Measurements from ENCODE around the gene BBOF1. TPM values are rescaled to one million over a fixed set of nuclear protein-coding genes. Genes with fewer than 3 reads are reported as not detected.

BBOF1 gene
- total and polyA plus RNA-seq, 5 donors from 2014 or later: 0.59 to 2.4 (median 1.6) TPM

DNA sequence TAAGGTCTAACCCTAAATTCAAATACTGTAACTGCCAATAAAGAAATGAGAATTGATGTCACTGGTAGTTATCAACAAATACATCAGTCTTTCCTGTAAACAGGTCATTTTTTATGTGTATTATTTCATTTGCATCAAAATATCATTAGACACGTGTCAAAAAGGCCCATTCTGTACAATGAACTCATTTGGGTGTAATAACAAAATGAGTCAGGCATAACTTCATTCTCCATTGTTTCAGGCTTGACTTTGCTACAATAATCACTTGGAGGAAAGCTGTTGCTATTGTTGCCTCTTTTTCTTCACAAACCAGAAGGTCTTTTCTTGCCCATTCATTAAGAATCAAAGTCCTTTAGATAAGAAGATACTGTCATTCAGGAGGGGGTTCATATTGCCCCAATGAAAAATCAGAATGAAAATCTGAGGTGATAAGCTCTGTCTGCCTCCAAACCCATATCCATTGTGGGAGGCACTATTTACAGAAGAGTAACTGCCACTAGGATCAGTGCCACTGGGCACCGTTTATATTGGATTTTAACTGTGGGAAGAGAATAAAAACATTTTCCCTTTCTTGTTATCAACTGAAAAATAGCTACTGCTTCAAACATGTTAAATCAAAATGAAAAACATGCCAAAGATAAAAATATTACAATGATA is 10.2 kb upstream of the BBOF1 start:
- Mint-ChIP-seq H3K36me3 (peaks cover 28% of the 10 kb centered on the region), H3K9me3 (peaks cover 0 to 2% (median 0%) of the 10 kb centered on the region in 7 donors), H3K4me3 (no peak overlapping the region), H3K27me3 (no peaks in the 10 kb centered on the region), H3K27ac (no peak overlapping the region), H3K4me1 (no peaks in the 10 kb centered on the region)
- DNase-seq (no peak), ATAC-seq (ENCODE audit: low read depth in 2 of 2) (no peak)
- Histone ChIP-seq H3K4me1 (ENCODE audit: control insufficient read depth, insufficient read depth, low read length, poor library complexity, severe bottlenecking) (no peaks in the 10 kb centered on the region), H3K4me3 (ENCODE audit: low read depth, low read length) (no peak overlapping the region), H3K9me3 (ENCODE audit: control insufficient read depth in 2 of 2, low read length in 2 of 2) (no peaks in the 10 kb centered on the region), H3K27me3 (ENCODE audit: control insufficient read depth, insufficient read depth, low read length) (no peaks in the 10 kb centered on the region), H3K27ac (ENCODE audit: insufficient read depth, low read length, poor library complexity, severe bottlenecking) (no peak overlapping the region), H3K36me3 (ENCODE audit: control insufficient read depth, insufficient read depth, low read length) (peaks cover 15% of the 10 kb centered on the region)

DNA sequence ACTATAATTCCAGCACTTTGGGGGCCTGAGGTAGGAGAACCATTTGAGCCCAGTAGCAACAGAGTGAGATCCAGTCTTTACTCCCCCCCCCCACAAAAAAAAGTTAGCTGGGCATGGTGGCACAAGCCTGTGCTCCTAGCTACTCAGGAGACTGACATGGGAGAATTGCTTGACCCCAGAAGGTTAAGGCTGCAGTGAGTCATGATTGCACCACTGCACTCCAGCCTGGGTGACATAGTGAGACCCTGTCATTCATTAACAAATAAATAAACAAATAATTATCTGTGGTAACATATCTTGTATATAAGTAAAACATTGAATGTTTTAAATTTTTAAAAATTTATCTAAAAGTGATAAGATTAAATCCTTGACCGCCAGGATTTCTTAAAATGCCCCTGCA is 4.8 kb upstream of the BBOF1 start:
- peaks cover 7 to 15% (median 12%) of the 10 kb centered on the region in 4 donors for H3K4me1 Mint-ChIP-seq
- H3K4me3 ChIP-seq (ENCODE audit: low read depth, low read length): no peak overlapping the region
- H3K4me3 Mint-ChIP-seq: no peak overlapping the region
- H3K4me1 ChIP-seq (ENCODE audit: control insufficient read depth, insufficient read depth, low read length, poor library complexity, severe bottlenecking): peaks cover 9% of the 10 kb centered on the region
- peaks cover 0 to 2% (median 0%) of the 10 kb centered on the region in 7 donors for H3K9me3 Mint-ChIP-seq
- DNase-seq (no peak), ATAC-seq (ENCODE audit: low read depth in 2 of 2) (no peak)
- peaks cover 14% of the 10 kb centered on the region for H3K36me3 ChIP-seq (ENCODE audit: control insufficient read depth, insufficient read depth, low read length)
- no peaks in the 10 kb centered on the region for H3K27me3 Mint-ChIP-seq
- no peak overlapping the region for H3K27ac Mint-ChIP-seq
- H3K27ac ChIP-seq (ENCODE audit: insufficient read depth, low read length, poor library complexity, severe bottlenecking): no peak overlapping the region
- no peaks in the 10 kb centered on the region for H3K27me3 ChIP-seq (ENCODE audit: control insufficient read depth, insufficient read depth, low read length)
- peaks cover 11% of the 10 kb centered on the region for H3K36me3 Mint-ChIP-seq
- H3K9me3 ChIP-seq (ENCODE audit: control insufficient read depth in 2 of 2, low read length in 2 of 2): no peaks in the 10 kb centered on the region

DNA sequence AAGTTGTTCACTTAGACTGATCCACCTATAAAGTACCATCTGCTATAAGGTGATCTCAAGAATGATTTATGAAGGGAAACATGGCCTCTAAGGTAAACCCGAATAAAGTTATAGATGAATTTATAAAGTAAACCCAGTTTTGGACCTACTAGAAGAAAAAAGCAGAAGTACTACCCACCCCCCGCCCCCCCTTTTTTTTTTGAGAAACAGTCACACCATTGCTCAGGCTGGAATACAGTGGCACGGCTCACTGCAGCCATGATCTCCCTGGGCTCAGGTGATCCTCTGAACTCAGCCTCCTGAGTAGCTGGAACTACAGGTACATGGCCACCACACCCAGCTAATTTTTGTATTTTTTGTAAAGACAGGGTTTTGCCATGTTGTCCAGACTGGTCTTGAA is 4.0 kb upstream of the BBOF1 start:
- Mint-ChIP-seq H3K27me3 (no peaks in the 10 kb centered on the region), H3K9me3 (peaks cover 0 to 2% (median 0%) of the 10 kb centered on the region in 7 donors), H3K4me3 (no peak overlapping the region), H3K36me3 (peaks cover 11% of the 10 kb centered on the region), H3K27ac (no peak overlapping the region), H3K4me1 (peaks cover 11 to 22% (median 19%) of the 10 kb centered on the region in 4 donors)
- ATAC-seq (ENCODE audit: low read depth in 2 of 2) (no peak), DNase-seq (no peak)
- Histone ChIP-seq H3K4me3 (ENCODE audit: low read depth, low read length) (no peak overlapping the region), H3K4me1 (ENCODE audit: control insufficient read depth, insufficient read depth, low read length, poor library complexity, severe bottlenecking) (peaks cover 15% of the 10 kb centered on the region), H3K36me3 (ENCODE audit: control insufficient read depth, insufficient read depth, low read length) (peaks cover 14% of the 10 kb centered on the region), H3K27me3 (ENCODE audit: control insufficient read depth, insufficient read depth, low read length) (no peaks in the 10 kb centered on the region), H3K27ac (ENCODE audit: insufficient read depth, low read length, poor library complexity, severe bottlenecking) (no peak overlapping the region), H3K9me3 (ENCODE audit: control insufficient read depth in 2 of 2, low read length in 2 of 2) (no peaks in the 10 kb centered on the region)

DNA sequence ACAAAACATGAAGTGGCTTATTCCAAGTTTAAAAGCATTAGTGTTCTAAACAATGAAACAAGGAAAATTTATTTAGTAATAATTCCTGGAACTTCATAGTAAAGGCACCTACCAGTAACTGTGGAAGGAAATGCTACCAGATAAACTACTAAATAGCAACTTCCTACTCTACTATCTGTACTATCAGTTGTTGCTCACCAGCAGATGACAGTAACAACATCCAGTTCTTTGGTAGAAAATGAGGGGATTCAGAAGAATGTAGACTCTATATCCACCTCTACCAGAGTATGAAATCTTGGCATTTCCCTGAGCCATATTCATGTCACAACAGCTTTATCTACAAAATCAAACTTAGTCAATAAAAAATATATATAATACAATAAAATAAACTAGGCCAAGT is 3.2 kb upstream of the BBOF1 start:
- no peaks in the 10 kb centered on the region for H3K27me3 Mint-ChIP-seq
- H3K4me3 Mint-ChIP-seq: peak overlapping the region in 1 of 4 donors; percentile 78

DNA sequence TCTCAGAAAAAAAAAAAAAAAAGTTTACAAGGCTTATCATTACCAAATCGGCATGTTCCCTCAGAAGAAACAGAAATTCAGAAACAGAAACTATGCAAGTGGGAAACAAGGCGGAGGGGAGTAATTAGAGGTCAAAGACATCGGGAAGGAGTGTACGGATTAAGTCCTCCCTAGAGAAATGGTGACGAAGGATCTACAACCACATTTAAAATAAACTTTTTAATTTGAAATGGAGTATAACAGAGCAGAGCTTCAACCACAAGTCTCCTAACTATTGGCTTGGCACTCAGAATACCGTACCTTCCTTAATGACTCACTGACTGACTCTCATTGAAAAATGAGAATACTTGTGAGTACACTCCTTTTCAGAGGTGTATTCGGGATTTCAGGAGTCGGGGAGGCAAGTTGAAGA is 969 bp upstream of the BBOF1 start:
- no peak for DNase-seq
- Mint-ChIP-seq H3K27me3 (no peaks in the 10 kb centered on the region), H3K27ac (peak overlapping the region; percentile 91 to 93 (median 93)), H3K4me1 (peaks cover 11 to 22% (median 19%) of the 10 kb centered on the region in 4 donors), H3K4me3 (peak overlapping the region; percentile 92 to 95 (median 94)), H3K9me3 (no peaks in the 10 kb centered on the region), H3K36me3 (peaks cover 6% of the 10 kb centered on the region)
- peak overlapping the region; percentile 87 for H3K27ac ChIP-seq (ENCODE audit: insufficient read depth, low read length, poor library complexity, severe bottlenecking)
- no peaks in the 10 kb centered on the region for H3K27me3 ChIP-seq (ENCODE audit: control insufficient read depth, insufficient read depth, low read length)
- no peaks in the 10 kb centered on the region for H3K9me3 ChIP-seq (ENCODE audit: control insufficient read depth in 2 of 2, low read length in 2 of 2)
- peak overlapping the region; percentile 71 for H3K4me3 ChIP-seq (ENCODE audit: low read depth, low read length)
- peaks cover 15% of the 10 kb centered on the region for H3K4me1 ChIP-seq (ENCODE audit: control insufficient read depth, insufficient read depth, low read length, poor library complexity, severe bottlenecking)
- ATAC-seq (ENCODE audit: low read depth in 2 of 2): peak; percentile 10 to 16
- H3K36me3 ChIP-seq (ENCODE audit: control insufficient read depth, insufficient read depth, low read length): peaks cover 4% of the 10 kb centered on the region

More for the DNA sequence above, 3.2 kb upstream of the BBOF1 start:
- Histone ChIP-seq H3K27me3 (ENCODE audit: control insufficient read depth, insufficient read depth, low read length) (no peaks in the 10 kb centered on the region), H3K4me3 (ENCODE audit: low read depth, low read length) (no peak overlapping the region), H3K4me1 (ENCODE audit: control insufficient read depth, insufficient read depth, low read length, poor library complexity, severe bottlenecking) (peaks cover 15% of the 10 kb centered on the region), H3K9me3 (ENCODE audit: control insufficient read depth in 2 of 2, low read length in 2 of 2) (no peaks in the 10 kb centered on the region), H3K36me3 (ENCODE audit: control insufficient read depth, insufficient read depth, low read length) (peaks cover 7% of the 10 kb centered on the region), H3K27ac (ENCODE audit: insufficient read depth, low read length, poor library complexity, severe bottlenecking) (no peak overlapping the region)
- ATAC-seq (ENCODE audit: low read depth in 2 of 2): no peak
- DNase-seq: peak in 1 of 3 donors; percentile 7
- H3K27ac Mint-ChIP-seq: no peak overlapping the region
- peaks cover 11 to 22% (median 19%) of the 10 kb centered on the region in 4 donors for H3K4me1 Mint-ChIP-seq
- H3K36me3 Mint-ChIP-seq: peaks cover 10% of the 10 kb centered on the region
- peaks cover 0 to 2% (median 0%) of the 10 kb centered on the region in 7 donors for H3K9me3 Mint-ChIP-seq

DNA sequence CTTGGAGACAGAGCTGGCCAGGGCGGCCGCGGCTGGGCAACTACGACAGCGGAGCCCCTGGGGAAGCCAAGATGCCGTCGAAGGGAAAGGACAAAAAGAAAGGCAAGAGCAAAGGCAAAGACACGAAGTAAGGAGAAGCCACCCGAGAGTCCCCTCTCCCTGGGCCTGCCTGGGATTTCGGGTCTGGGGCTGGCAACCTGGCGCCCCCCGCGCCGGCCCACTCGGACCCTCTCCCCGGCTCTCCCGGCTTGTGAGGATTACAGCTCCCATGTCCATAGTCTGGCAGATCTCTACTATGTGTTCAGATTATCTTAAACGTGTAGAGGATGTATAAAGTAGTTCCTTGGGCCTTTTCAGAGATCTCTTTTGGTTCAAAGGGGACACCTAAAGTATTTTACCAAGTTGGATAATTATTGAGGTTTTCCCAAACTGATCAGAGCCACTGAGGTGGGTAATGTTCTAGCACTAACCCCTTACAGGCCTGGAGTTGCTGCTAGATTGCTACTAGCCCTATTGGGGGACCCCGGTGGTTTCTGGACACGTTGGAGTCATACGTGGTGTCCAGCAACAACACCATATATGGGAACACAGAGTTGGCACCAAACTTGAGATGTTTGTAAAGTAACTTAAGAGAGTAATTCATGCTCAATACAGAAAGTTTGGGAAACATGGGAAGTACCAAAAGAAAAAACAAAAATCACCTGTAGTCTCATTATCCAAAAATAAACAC is 424 bp downstream of the BBOF1 start:
- Histone ChIP-seq H3K27ac (ENCODE audit: insufficient read depth, low read length, poor library complexity, severe bottlenecking) (peak overlapping the region; percentile 87), H3K27me3 (ENCODE audit: control insufficient read depth, insufficient read depth, low read length) (no peaks in the 10 kb centered on the region), H3K36me3 (ENCODE audit: control insufficient read depth, insufficient read depth, low read length) (no peaks in the 10 kb centered on the region), H3K9me3 (ENCODE audit: control insufficient read depth in 2 of 2, low read length in 2 of 2) (no peaks in the 10 kb centered on the region), H3K4me3 (ENCODE audit: low read depth, low read length) (peak overlapping the region; percentile 67), H3K4me1 (ENCODE audit: control insufficient read depth, insufficient read depth, low read length, poor library complexity, severe bottlenecking) (peaks cover 15% of the 10 kb centered on the region)
- Mint-ChIP-seq H3K27ac (peak overlapping the region; percentile 26 to 93 (median 93)), H3K4me1 (peaks cover 11 to 22% (median 19%) of the 10 kb centered on the region in 4 donors), H3K4me3 (peak overlapping the region; percentile 81 to 95 (median 93)), H3K9me3 (no peaks in the 10 kb centered on the region), H3K27me3 (peaks cover 4% of the 10 kb centered on the region), H3K36me3 (no peaks in the 10 kb centered on the region)
- ATAC-seq (ENCODE audit: low read depth in 2 of 2): no peak
- DNase-seq: no peak

DNA sequence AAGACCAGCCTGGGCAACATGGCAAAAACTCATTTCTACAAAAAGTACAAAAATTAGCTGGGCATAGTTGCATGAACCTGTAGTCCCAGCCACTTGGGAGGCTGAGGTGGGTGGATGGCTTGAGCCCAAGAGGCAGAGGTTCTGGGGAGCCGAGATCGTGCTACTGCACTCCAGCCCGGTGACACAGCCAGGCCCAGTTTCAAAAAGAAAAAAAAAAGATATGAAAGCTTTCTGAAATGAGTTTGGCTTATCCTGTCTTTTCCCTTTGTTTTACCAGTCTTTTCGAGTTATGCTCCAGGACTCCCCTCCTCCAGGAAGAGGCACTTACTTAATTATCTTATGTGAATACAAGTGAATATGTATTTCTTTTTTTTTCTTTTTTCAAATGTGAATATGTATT is 3.2 kb downstream of the BBOF1 start:
- Histone ChIP-seq H3K9me3 (ENCODE audit: control insufficient read depth in 2 of 2, low read length in 2 of 2) (no peaks in the 10 kb centered on the region), H3K36me3 (ENCODE audit: control insufficient read depth, insufficient read depth, low read length) (no peaks in the 10 kb centered on the region), H3K27ac (ENCODE audit: insufficient read depth, low read length, poor library complexity, severe bottlenecking) (no peak overlapping the region), H3K4me1 (ENCODE audit: control insufficient read depth, insufficient read depth, low read length, poor library complexity, severe bottlenecking) (peaks cover 15% of the 10 kb centered on the region), H3K4me3 (ENCODE audit: low read depth, low read length) (no peak overlapping the region), H3K27me3 (ENCODE audit: control insufficient read depth, insufficient read depth, low read length) (no peaks in the 10 kb centered on the region)
- Mint-ChIP-seq H3K4me3 (no peak overlapping the region), H3K9me3 (no peaks in the 10 kb centered on the region), H3K36me3 (no peaks in the 10 kb centered on the region), H3K27ac (no peak overlapping the region), H3K4me1 (peaks cover 8 to 17% (median 15%) of the 10 kb centered on the region in 4 donors), H3K27me3 (peaks cover 4% of the 10 kb centered on the region)
- DNase-seq: no peak
- no peak for ATAC-seq (ENCODE audit: low read depth in 2 of 2)
